AG09319 (cell line): ENCODE measurements around the gene DPCD.

Source experiments
- DNase-seq: peaks from one replicate; pipeline ENCODE4 v3.0.0-alpha.2; 2010; ENCODE audit warnings: low read depth; ENCODE audit errors: extremely low read depth
- CTCF ChIP-seq: IDR thresholded peaks from 2 replicates; pipeline ENCODE4 v1.5.1; 2011; ENCODE audit warnings: low read depth, mild to moderate bottlenecking, inconsistent platforms, low read length, moderate library complexity

Gene DPCD

GRCh38 chr10:101611096-101611905 lies 23.2 kb downstream of the DPCD start:
- no peak for DNase-seq

GRCh38 chr10:101612086-101612485 lies 24.0 kb downstream of the DPCD start:
- DNase-seq, result no peak
- TF ChIP-seq CTCF, result no peak

More at GRCh38 chr10:101611096-101611905, 23.2 kb downstream of the DPCD start:
- TF ChIP-seq CTCF, result no peak

GRCh38 chr10:101612872-101613271 lies 24.8 kb downstream of the DPCD start:
- DNase-seq, result no peak
- no peak for TF ChIP-seq CTCF

GRCh38 chr10:101613646-101614045 lies 25.5 kb downstream of the DPCD start:
- TF ChIP-seq CTCF, result no peak
- DNase-seq, result no peak

GRCh38 chr10:101614663-101615524 lies 26.8 kb downstream of the DPCD start:
- TF ChIP-seq CTCF, result no peak
- no peak for DNase-seq

- no peak for TF ChIP-seq CTCF
- no peak for DNase-seq
Observed at GRCh38 chr10:101615525-101616116, 27.5 kb downstream of the DPCD start.
